ENCODE data around the gene ZNF283.
"Not testable (repeated sequence)": the region's sequence is repeated elsewhere in the genome, so short reads cannot be mapped to it uniquely, and the experiment has no call there.

The ZNF283 gene

GRCh38 chr19:43798546-43799409 lies 28.3 kb upstream of the ZNF283 start:
- DNase-seq (ENCODE audit: low read depth): no peak
- peak overlapping the region; percentile 50 for H3K4me3 ChIP-seq (ENCODE audit: low read depth, low read length)

GRCh38 chr19:43799502-43800142 lies 27.5 kb upstream of the ZNF283 start:
- no peak for DNase-seq (ENCODE audit: low read depth)
- H3K4me3 ChIP-seq (ENCODE audit: low read depth, low read length): no peak overlapping the region

- no peak for DNase-seq (ENCODE audit: low read depth)
- H3K4me3 ChIP-seq (ENCODE audit: low read depth, low read length): no peak within 1 kb of the TSS
Measured at GRCh38 chr19:43802216-43802951, 24.7 kb upstream of the ZNF283 start, which contains the start of gene LYPD5. TSS of gene LYPD5 (minus strand) at chr19:43802447. CDS start at chr19:43802380, 67 bp downstream.

- no peak overlapping the region for H3K4me3 ChIP-seq (ENCODE audit: low read depth, low read length)
- DNase-seq (ENCODE audit: low read depth): no peak
Measured at GRCh38 chr19:43804432-43804831, 22.7 kb upstream of the ZNF283 start.

GRCh38 chr19:43806401-43806800 lies 20.7 kb upstream of the ZNF283 start:
- not testable (repeated sequence) for DNase-seq (ENCODE audit: low read depth); H3K4me3 ChIP-seq (ENCODE audit: low read depth, low read length)

GRCh38 chr19:43806848-43807247 lies 20.3 kb upstream of the ZNF283 start:
- DNase-seq (ENCODE audit: low read depth): no peak
- H3K4me3 ChIP-seq (ENCODE audit: low read depth, low read length): no peak overlapping the region

- no peak for DNase-seq (ENCODE audit: low read depth)
- H3K4me3 ChIP-seq (ENCODE audit: low read depth, low read length): no peak overlapping the region
Measured at GRCh38 chr19:43807651-43808050, 19.5 kb upstream of the ZNF283 start.

GRCh38 chr19:43809762-43810696 lies 17.1 kb upstream of the ZNF283 start:
- DNase-seq (ENCODE audit: low read depth): no peak

GRCh38 chr19:43811837-43812236 lies 15.3 kb upstream of the ZNF283 start:
- no peak for DNase-seq (ENCODE audit: low read depth)

More at GRCh38 chr19:43809762-43810696, 17.1 kb upstream of the ZNF283 start:
- H3K4me3 ChIP-seq (ENCODE audit: low read depth, low read length): no peak overlapping the region

GRCh38 chr19:43812259-43812658 lies 14.9 kb upstream of the ZNF283 start:
- H3K4me3 ChIP-seq (ENCODE audit: low read depth, low read length): no peak overlapping the region
- DNase-seq (ENCODE audit: low read depth): no peak

More at GRCh38 chr19:43811837-43812236, 15.3 kb upstream of the ZNF283 start:
- H3K4me3 ChIP-seq (ENCODE audit: low read depth, low read length): no peak overlapping the region

GRCh38 chr19:43812688-43813087 lies 14.4 kb upstream of the ZNF283 start:
- H3K4me3 ChIP-seq (ENCODE audit: low read depth, low read length): no peak overlapping the region
- DNase-seq (ENCODE audit: low read depth): no peak

- H3K4me3 ChIP-seq (ENCODE audit: low read depth, low read length): no peak overlapping the region
- no peak for DNase-seq (ENCODE audit: low read depth)
Measured at GRCh38 chr19:43814663-43815352, 12.3 kb upstream of the ZNF283 start.

GRCh38 chr19:43817454-43817853 lies 9.7 kb upstream of the ZNF283 start:
- not testable (repeated sequence) for DNase-seq (ENCODE audit: low read depth); H3K4me3 ChIP-seq (ENCODE audit: low read depth, low read length)

- DNase-seq (ENCODE audit: low read depth): no peak
- no peak overlapping the region for H3K4me3 ChIP-seq (ENCODE audit: low read depth, low read length)
Measured at GRCh38 chr19:43818500-43818899, 8.6 kb upstream of the ZNF283 start.

- H3K4me3 ChIP-seq (ENCODE audit: low read depth, low read length): peak overlapping the region; percentile 52
- no peak for DNase-seq (ENCODE audit: low read depth)
Measured at GRCh38 chr19:43820098-43820883, 6.8 kb upstream of the ZNF283 start.

- H3K4me3 ChIP-seq (ENCODE audit: low read depth, low read length): peak overlapping the region; percentile 52
- DNase-seq (ENCODE audit: low read depth): no peak
Measured at GRCh38 chr19:43820884-43821215, 6.3 kb upstream of the ZNF283 start.

GRCh38 chr19:43823856-43824255 lies 3.3 kb upstream of the ZNF283 start:
- not testable (repeated sequence) for DNase-seq (ENCODE audit: low read depth); H3K4me3 ChIP-seq (ENCODE audit: low read depth, low read length)

- not testable (repeated sequence) for DNase-seq (ENCODE audit: low read depth); H3K4me3 ChIP-seq (ENCODE audit: low read depth, low read length)
Measured at GRCh38 chr19:43824572-43824971, 2.5 kb upstream of the ZNF283 start.

Measured in skeletal muscle cell (primary cell).